HepG2 (cell line): Measurements from ENCODE around the gene ORMDL3. TPM values are rescaled to one million over a fixed set of nuclear protein-coding genes. Genes with fewer than 3 reads are reported as not detected.
A peak's percentile ranks its signal among the peaks of the same experiment; 100 is the strongest.

Experiments
- AGO2 ChIP-seq: fragments of 200-400 bp; formaldehyde crosslinking; optimal IDR thresholded peaks from 2 replicates; pipeline ENCODE3; 2017; ENCODE audit warnings: mild to moderate bottlenecking, low read depth, low read length, moderate library complexity
- BRD4 ChIP-seq: sonication (generic); formaldehyde crosslinking; IDR thresholded peaks from 2 replicates; pipeline ENCODE4 v1.4.0; 2020; ENCODE audit warnings: missing genetic modification reagents
- CHCHD3 ChIP-seq: sonication (generic); formaldehyde crosslinking; IDR thresholded peaks from 2 replicates; pipeline ENCODE4 v1.8.0; 2022; ENCODE audit warnings: mild to moderate bottlenecking, missing genetic modification reagents, moderate library complexity
- IKZF4 ChIP-seq: sonication (generic); formaldehyde crosslinking; IDR thresholded peaks from 2 replicates; pipeline ENCODE4 v1.5.1; 2020; ENCODE audit warnings: borderline replicate concordance, mild to moderate bottlenecking, low read depth, missing genetic modification reagents; ENCODE audit errors: not compliant biosample characterization
- MIXL1 ChIP-seq: IDR thresholded peaks from 2 replicates; pipeline ENCODE4 v1.6.1; 2016
- RAD21 ChIP-seq: fragments of 450-650 bp; formaldehyde crosslinking; IDR thresholded peaks from 2 replicates; pipeline ENCODE4 v1.5.0; 2020; ENCODE audit warnings: mild to moderate bottlenecking
- RARA ChIP-seq: IDR thresholded peaks from 2 replicates; pipeline ENCODE4 v1.6.1; 2016; ENCODE audit warnings: missing genetic modification reagents, missing compliant biosample characterization
- THAP8 ChIP-seq: sonication (generic); formaldehyde crosslinking; IDR thresholded peaks from 2 replicates; pipeline ENCODE4 v1.5.1; 2020; ENCODE audit warnings: missing genetic modification reagents, mild to moderate bottlenecking, borderline replicate concordance
- TRIM22 ChIP-seq: fragments of 450-650 bp; IDR thresholded peaks from 2 replicates; pipeline ENCODE4 v1.6.1; 2017
- ZNF10 ChIP-seq: sonication (generic); formaldehyde crosslinking; IDR thresholded peaks from 2 replicates; pipeline ENCODE4 v1.4.0; 2020; ENCODE audit warnings: mild to moderate bottlenecking, low read depth, missing genetic modification reagents, borderline replicate concordance
- ZNF138 ChIP-seq: sonication (generic); formaldehyde crosslinking; IDR thresholded peaks from 2 replicates; pipeline ENCODE4 v1.5.0; 2020; ENCODE audit warnings: mild to moderate bottlenecking, low read depth, missing genetic modification reagents
- ZNF251 ChIP-seq: sonication (generic); formaldehyde crosslinking; IDR thresholded peaks from 2 replicates; pipeline ENCODE4 v1.9.0; 2021; ENCODE audit warnings: mild to moderate bottlenecking, missing genetic modification reagents
- ZNF274 ChIP-seq: sonication (generic); formaldehyde crosslinking; IDR thresholded peaks from 2 replicates; pipeline ENCODE4 v1.5.1; 2020; ENCODE audit warnings: mild to moderate bottlenecking, missing genetic modification reagents
- ZNF331 ChIP-seq: sonication (generic); formaldehyde crosslinking; IDR thresholded peaks from 2 replicates; pipeline ENCODE4 v1.4.0; 2020; ENCODE audit warnings: missing genetic modification reagents
- ZNF432 ChIP-seq: sonication (generic); formaldehyde crosslinking; IDR thresholded peaks from 2 replicates; pipeline ENCODE4 v1.5.0; 2020; ENCODE audit warnings: missing genetic modification reagents, mild to moderate bottlenecking, borderline replicate concordance
- ZNF710 ChIP-seq: sonication (generic); formaldehyde crosslinking; IDR thresholded peaks from 2 replicates; pipeline ENCODE4 v1.5.0; 2020; ENCODE audit warnings: mild to moderate bottlenecking, missing genetic modification reagents, borderline replicate concordance
- polyA plus RNA-seq, 8 experiments: library from polyadenylated mRNA; depleted of rRNA in 3 of 8; stranded (reverse) in 7 of 8; unstranded in 1 of 8; fragments of >200 nt; fragmentation: Illumina TruSeq in 4 of 8; extraction: Trizol in 4 of 8; gene quantifications; 2 replicates each; pipeline versions ENCODE4 v1.2.1 to v1.2.3, GENCODE V29; 2011 to 2016; ENCODE audit warnings: low read depth in 4 of 8, missing spikeins in 1 of 8, mixed read lengths in 1 of 8; ENCODE audit not compliant: insufficient read depth in 1 of 8
- total RNA-seq, 5 experiments: library from RNA; depleted of rRNA; stranded (reverse); fragments of >200 nt; fragmentation: Illumina TruSeq; extraction: Trizol; gene quantifications; 2 replicates each; pipeline ENCODE4 v1.2.3, GENCODE V29; 2016; ENCODE audit warnings: low read depth in 1 of 5
- TF ChIP-seq, protein P1 (sequence below), 2 experiments: sonication (generic) in 1 of 2; formaldehyde crosslinking in 1 of 2; IDR thresholded peaks; 2 replicates each; pipeline versions ENCODE4 v1.4.0 to v1.6.1; 2018 to 2020; ENCODE audit warnings: missing genetic modification reagents in 2 of 2, borderline replicate concordance in 1 of 2, low read depth in 1 of 2, mild to moderate bottlenecking in 1 of 2, missing biosample characterization in 1 of 2
- TF ChIP-seq, protein P2 (sequence below): sonication (generic); formaldehyde crosslinking; IDR thresholded peaks from 2 replicates; pipeline ENCODE4 v1.4.0; 2020; ENCODE audit warnings: mild to moderate bottlenecking, low read depth, missing genetic modification reagents
- TF ChIP-seq, protein P3 (sequence below): IDR thresholded peaks from 2 replicates; pipeline ENCODE4 v1.6.1; 2012; ENCODE audit warnings: low read depth, low read length, improper control_type of control experiment

ORMDL3 gene
- total and polyA plus RNA-seq, 2 of the 13 experiments (the other 11 are each of a cell fraction or from before 2014, with no cell fraction given): 181 to 384 TPM

DNA sequence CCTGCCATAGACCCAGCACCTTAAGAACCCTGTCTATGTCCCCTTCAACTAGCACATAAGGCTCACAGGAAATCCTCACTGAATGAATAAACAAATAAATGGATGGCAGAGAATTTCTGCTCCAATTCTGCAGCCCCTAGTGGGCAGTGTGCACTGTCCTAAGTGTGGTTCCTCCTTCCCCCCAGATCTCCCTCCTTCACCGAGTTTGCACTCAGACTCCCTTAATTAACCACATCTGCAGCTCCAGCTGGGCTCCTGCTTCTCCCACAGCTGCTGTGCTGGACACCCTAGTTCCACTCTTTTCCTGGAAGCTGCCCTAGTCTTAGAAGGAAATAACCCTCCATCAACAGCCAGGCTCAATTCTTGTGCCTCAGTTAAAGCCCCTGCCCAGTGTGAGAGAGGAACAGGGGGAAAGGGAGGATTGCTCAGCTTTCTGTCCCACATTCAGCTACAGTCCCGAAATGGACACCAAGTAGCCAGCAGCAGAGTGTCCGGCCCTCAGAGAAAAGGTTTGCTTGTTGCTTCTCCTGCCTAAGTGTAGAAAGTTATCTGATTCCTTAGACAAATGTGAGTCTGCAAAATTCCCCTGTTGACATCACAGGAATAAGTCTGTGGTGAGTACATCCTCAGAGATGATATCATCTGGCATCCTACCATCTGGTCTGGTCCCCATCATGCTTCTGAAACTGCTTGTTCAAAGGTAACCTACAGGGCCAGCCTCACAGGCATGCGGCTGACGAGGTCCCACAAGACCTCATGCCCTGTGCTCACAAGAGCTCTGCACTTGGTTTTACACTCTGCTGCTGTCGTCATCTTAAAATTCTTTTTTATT is 12.4 kb upstream of the ORMDL3 start (continued):
- no peak for TF ChIP-seq ZNF710
- no peak for TF ChIP-seq ZNF10 (CRISPR knock-in tag)
- TF ChIP-seq THAP8 (CRISPR knock-in tag): no peak
- TF ChIP-seq, protein P1, sequence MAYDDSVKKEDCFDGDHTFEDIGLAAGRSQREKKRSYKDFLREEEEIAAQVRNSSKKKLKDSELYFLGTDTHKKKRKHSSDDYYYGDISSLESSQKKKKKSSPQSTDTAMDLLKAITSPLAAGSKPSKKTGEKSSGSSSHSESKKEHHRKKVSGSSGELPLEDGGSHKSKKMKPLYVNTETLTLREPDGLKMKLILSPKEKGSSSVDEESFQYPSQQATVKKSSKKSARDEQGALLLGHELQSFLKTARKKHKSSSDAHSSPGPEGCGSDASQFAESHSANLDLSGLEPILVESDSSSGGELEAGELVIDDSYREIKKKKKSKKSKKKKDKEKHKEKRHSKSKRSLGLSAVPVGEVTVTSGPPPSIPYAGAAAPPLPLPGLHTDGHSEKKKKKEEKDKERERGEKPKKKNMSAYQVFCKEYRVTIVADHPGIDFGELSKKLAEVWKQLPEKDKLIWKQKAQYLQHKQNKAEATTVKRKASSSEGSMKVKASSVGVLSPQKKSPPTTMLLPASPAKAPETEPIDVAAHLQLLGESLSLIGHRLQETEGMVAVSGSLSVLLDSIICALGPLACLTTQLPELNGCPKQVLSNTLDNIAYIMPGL (CRISPR knock-in tag; IDR thresholded peaks at IDR 0.05; ENCODE audit: borderline replicate concordance in 1 of 2, low read depth in 1 of 2): no peak; a peak in 1 of 4 replicates
- TF ChIP-seq CHCHD3 (CRISPR knock-in tag): no peak
- no peak for TF ChIP-seq ZNF138 (CRISPR knock-in tag)
- TF ChIP-seq, protein P2, sequence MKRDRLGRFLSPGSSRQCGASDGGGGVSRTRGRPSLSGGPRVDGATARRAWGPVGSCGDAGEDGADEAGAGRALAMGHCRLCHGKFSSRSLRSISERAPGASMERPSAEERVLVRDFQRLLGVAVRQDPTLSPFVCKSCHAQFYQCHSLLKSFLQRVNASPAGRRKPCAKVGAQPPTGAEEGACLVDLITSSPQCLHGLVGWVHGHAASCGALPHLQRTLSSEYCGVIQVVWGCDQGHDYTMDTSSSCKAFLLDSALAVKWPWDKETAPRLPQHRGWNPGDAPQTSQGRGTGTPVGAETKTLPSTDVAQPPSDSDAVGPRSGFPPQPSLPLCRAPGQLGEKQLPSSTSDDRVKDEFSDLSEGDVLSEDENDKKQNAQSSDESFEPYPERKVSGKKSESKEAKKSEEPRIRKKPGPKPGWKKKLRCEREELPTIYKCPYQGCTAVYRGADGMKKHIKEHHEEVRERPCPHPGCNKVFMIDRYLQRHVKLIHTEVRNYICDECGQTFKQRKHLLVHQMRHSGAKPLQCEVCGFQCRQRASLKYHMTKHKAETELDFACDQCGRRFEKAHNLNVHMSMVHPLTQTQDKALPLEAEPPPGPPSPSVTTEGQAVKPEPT (CRISPR knock-in tag): no peak
- no peak for TF ChIP-seq BRD4
- TF ChIP-seq ZNF331: no peak
- 0 out of 2 replicates have a peak, but pooled peaks have one; percentile 40 for TF ChIP-seq ZNF274 (CRISPR knock-in tag)
- TF ChIP-seq MIXL1 (CRISPR knock-in tag): no peak; the same call in none of the 2 replicates
- no peak for TF ChIP-seq AGO2
- TF ChIP-seq IKZF4 (CRISPR knock-in tag): no peak
- TF ChIP-seq ZNF432 (CRISPR knock-in tag): no peak
- TF ChIP-seq ZNF251 (CRISPR knock-in tag): no peak
- TF ChIP-seq RAD21 (CRISPR knock-in tag): peak; percentile 40; the same call in 1 of the 2 replicates
- TF ChIP-seq TRIM22: no peak
- TF ChIP-seq, protein P3, sequence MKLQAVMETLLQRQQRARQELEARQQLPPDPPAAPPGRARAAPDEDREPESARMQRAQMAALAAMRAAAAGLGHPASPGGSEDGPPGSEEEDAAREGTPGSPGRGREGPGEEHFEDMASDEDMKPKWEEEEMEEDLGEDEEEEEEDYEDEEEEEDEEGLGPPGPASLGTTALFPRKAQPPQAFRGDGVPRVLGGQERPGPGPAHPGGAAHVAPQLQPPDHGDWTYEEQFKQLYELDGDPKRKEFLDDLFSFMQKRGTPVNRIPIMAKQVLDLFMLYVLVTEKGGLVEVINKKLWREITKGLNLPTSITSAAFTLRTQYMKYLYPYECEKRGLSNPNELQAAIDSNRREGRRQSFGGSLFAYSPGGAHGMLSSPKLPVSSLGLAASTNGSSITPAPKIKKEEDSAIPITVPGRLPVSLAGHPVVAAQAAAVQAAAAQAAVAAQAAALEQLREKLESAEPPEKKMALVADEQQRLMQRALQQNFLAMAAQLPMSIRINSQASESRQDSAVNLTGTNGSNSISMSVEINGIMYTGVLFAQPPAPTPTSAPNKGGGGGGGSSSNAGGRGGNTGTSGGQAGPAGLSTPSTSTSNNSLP: no peak
- no peak for TF ChIP-seq RARA (CRISPR knock-in tag)
